22Rv1 (cell line): Measurements from ENCODE around the gene TGFB1.

ENCODE experiments used
- ZFX ChIP-seq: fragments of 450-650 bp; IDR thresholded peaks from 2 replicates; pipeline ENCODE4 v1.6.1; 2017; ENCODE audit warnings: antibody characterized with exemption, borderline replicate concordance
- TF ChIP-seq, protein P1 (sequence below): fragments of 450-650 bp; IDR thresholded peaks from 2 replicates; pipeline ENCODE4 v1.5.1; 2017; ENCODE audit warnings: mild to moderate bottlenecking

DNA sequence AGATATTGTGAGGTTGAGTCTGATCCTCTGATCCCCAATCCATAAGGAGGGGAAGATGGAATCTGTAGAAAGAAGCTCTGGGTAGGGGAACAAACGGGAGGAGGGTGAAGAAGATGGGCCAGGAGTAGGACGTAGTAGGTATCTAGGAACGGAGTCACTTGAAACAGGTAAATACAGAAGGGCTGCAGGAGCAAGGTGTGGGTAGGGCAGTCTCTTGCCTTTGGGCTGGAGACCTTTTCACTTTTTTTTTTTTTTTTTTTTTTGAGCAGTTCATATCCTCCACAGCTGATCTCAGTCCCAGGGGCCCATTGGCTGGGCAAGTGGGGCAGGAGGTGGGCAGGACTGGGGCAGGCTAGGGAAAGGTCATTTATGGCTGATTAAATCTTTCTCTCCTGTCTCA, 45.4 kb upstream of the TGFB1 start:
- TF ChIP-seq, protein P1, sequence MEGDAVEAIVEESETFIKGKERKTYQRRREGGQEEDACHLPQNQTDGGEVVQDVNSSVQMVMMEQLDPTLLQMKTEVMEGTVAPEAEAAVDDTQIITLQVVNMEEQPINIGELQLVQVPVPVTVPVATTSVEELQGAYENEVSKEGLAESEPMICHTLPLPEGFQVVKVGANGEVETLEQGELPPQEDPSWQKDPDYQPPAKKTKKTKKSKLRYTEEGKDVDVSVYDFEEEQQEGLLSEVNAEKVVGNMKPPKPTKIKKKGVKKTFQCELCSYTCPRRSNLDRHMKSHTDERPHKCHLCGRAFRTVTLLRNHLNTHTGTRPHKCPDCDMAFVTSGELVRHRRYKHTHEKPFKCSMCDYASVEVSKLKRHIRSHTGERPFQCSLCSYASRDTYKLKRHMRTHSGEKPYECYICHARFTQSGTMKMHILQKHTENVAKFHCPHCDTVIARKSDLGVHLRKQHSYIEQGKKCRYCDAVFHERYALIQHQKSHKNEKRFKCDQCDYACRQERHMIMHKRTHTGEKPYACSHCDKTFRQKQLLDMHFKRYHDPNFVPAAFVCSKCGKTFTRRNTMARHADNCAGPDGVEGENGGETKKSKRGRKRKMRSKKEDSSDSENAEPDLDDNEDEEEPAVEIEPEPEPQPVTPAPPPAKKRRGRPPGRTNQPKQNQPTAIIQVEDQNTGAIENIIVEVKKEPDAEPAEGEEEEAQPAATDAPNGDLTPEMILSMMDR: no peak
- no peak for TF ChIP-seq ZFX
